Spinal cord (tissue), 10 donors: ENCODE results near the gene GRN. TPM values are rescaled to one million over a fixed set of nuclear protein-coding genes. Genes with fewer than 3 reads are reported as not detected.

Experiments used
- DNase-seq, 6 donors: peaks; one replicate each; pipeline versions ENCODE4 v3.0.0 to v3.0.0-alpha.2; 2013 to 2015; ENCODE audit warnings: low spot score in 6 of 6, low read depth in 4 of 6
- H3K27ac ChIP-seq: one replicate; pipeline ENCODE4 v1.5.1; 2013; ENCODE audit warnings: low read depth, low read length, control low read depth
- H3K27me3 ChIP-seq: one replicate; pipeline ENCODE4 v1.6.1; 2013; ENCODE audit warnings: low read length; ENCODE audit not compliant: control insufficient read depth, insufficient read depth
- H3K36me3 ChIP-seq: one replicate; pipeline ENCODE4 v1.6.1; 2013; ENCODE audit warnings: low read length; ENCODE audit not compliant: control insufficient read depth, insufficient read depth
- H3K4me1 ChIP-seq: one replicate; pipeline ENCODE4 v1.6.1; 2013; ENCODE audit warnings: low read length; ENCODE audit not compliant: control insufficient read depth, insufficient read depth
- H3K4me3 ChIP-seq: one replicate; pipeline ENCODE4 v1.5.1; 2013; ENCODE audit warnings: low read depth, low read length, control low read depth
- H3K9me3 ChIP-seq: one replicate; pipeline ENCODE4 v1.6.1; 2013; ENCODE audit warnings: low read length; ENCODE audit not compliant: control insufficient read depth, insufficient read depth
- WGBS: methylation state at CpG from one replicate; pipeline ENCODE4 v1.1.5; 2013; ENCODE audit warnings: missing lambda C conversion rate; ENCODE audit not compliant: insufficient coverage; 5-methylcytosine and 5-hydroxymethylcytosine counted together
- polyA plus RNA-seq, 2 donors: library from polyadenylated mRNA; unstranded; fragments of 120-200 nt; gene quantifications; one replicate each; pipeline ENCODE4 v1.2.1, GENCODE V29; 2013; ENCODE audit not compliant: insufficient read length in 2 of 2
- total RNA-seq, 2 donors: library from RNA; depleted of rRNA in 1 of 2; stranded (reverse); fragments of 120-200 nt in 1 of 2; fragments of >200 nt in 1 of 2; gene quantifications; one replicate each; pipeline versions ENCODE4 v1.2.3 to v1.2.4, GENCODE V29; 2013 to 2014
- donor health status: healthy.

The GRN gene
- total and polyA plus RNA-seq, 4 donors = 106 to 146 (median 132) TPM

DNA sequence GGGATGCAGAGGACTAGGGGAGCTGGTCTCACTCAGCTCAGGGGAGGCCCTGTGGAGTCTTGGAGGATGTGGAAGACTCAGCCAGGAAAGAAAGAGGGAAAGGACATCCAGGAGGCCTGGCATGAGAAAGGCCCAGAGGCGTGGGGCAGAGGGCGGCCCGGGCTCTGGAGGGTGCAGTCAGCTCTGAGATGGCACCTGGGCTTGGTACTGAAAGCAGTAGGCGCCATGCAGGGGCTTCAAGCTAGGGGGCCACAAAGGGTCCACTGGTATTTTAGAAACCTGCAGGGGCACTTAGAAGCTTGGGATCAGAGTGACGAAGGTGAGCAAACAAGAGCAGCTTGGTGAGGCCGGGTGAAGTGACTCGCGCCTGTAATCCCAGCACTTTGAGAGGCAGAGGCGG, 13.0 kb downstream of the GRN start:
- Histone ChIP-seq H3K36me3 (peaks cover 64% of the 10 kb centered on the region), H3K27ac (no peak overlapping the region), H3K4me1 (peaks cover 46% of the 10 kb centered on the region), H3K4me3 (no peak overlapping the region), H3K27me3 (no peaks in the 10 kb centered on the region), H3K9me3 (no peaks in the 10 kb centered on the region)
- 86% methylated on average over 9 of the region's 9 CpGs for WGBS
- DNase-seq = no peak

- WGBS = 68% methylated on average over 4 of the region's 6 CpGs
- no peaks in the 10 kb centered on the region for H3K9me3 ChIP-seq
- no peak overlapping the region for H3K27ac ChIP-seq
These were observed 13.9 kb downstream of the GRN start for GRCh38 chr17:44359006-44359405.

GRCh38 chr17:44359458-44360143, 14.5 kb downstream of the GRN start:
- Histone ChIP-seq H3K36me3 (peaks cover 51% of the 10 kb centered on the region), H3K4me3 (no peak overlapping the region), H3K9me3 (no peaks in the 10 kb centered on the region), H3K27me3 (no peaks in the 10 kb centered on the region), H3K4me1 (peaks cover 40% of the 10 kb centered on the region), H3K27ac (no peak overlapping the region)
- DNase-seq = no peak
- WGBS = 84% methylated on average over 5 of the region's 14 CpGs

More at GRCh38 chr17:44359006-44359405, 13.9 kb downstream of the GRN start:
- no peak for DNase-seq
- no peak overlapping the region for H3K4me3 ChIP-seq
- H3K4me1 ChIP-seq = peaks cover 41% of the 10 kb centered on the region
- H3K27me3 ChIP-seq = no peaks in the 10 kb centered on the region
- peaks cover 55% of the 10 kb centered on the region for H3K36me3 ChIP-seq

DNA sequence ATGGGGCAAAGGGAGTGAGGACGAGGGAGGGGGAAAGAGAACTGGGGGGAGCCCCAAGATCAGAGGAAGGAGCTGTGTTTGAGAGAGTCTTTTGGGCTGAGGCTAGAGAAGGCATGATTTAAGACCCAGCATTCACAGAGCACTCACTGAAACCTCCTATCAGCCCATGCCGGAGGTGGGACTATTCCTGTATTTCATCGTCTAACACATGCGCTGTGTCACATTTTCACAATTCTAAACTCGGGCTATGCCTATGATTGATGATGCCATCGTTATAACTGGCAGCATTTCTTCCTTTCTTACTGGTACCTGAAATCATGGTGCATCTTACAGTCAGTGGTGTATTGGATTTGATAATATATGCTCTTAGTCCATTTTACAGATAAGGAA, 15.0 kb downstream of the GRN start:
- no peaks in the 10 kb centered on the region for H3K27me3 ChIP-seq
- WGBS = 0% methylated on average over 1 of the region's 6 CpGs
- H3K27ac ChIP-seq = no peak overlapping the region
- H3K4me1 ChIP-seq = peaks cover 36% of the 10 kb centered on the region
- no peak overlapping the region for H3K4me3 ChIP-seq
- H3K36me3 ChIP-seq = peaks cover 47% of the 10 kb centered on the region
- H3K9me3 ChIP-seq = no peaks in the 10 kb centered on the region
- DNase-seq = no peak

DNA sequence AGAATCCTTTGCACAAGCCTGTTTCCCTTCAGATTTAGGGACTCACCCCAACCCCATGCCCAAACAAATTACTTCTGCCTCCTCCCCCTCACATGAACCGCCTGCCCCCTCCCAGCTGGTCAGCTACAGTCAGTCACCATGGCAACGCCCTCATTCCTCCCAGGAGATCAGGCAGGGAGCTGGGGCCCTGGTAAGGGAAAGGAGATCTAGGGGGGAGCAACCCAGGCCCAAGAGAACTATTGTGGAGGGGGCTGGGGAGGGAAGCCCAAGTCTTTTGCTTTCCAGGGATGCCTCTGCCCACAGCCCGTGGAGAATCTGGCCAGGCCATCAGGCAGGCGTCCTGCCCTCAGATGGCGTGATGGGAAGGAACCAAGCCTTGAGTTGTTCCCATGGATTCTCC, 15.7 kb downstream of the GRN start:
- Histone ChIP-seq H3K9me3 (no peaks in the 10 kb centered on the region), H3K4me1 (peaks cover 32% of the 10 kb centered on the region), H3K36me3 (peaks cover 40% of the 10 kb centered on the region), H3K27me3 (no peaks in the 10 kb centered on the region), H3K27ac (peak overlapping the region; percentile 40), H3K4me3 (no peak overlapping the region)
- WGBS = 14% methylated on average over 4 of the region's 5 CpGs
- peak in 2 of 6 donors; percentile 64 to 79 for DNase-seq

GRCh38 chr17:44361292-44362260, 16.5 kb downstream of the GRN start:
- peaks cover 32% of the 10 kb centered on the region for H3K36me3 ChIP-seq
- H3K27me3 ChIP-seq = no peaks in the 10 kb centered on the region
- peak in 2 of 6 donors; percentile 80 for DNase-seq
- H3K27ac ChIP-seq = peak overlapping the region; percentile 31
- peaks cover 32% of the 10 kb centered on the region for H3K4me1 ChIP-seq
- H3K9me3 ChIP-seq = no peaks in the 10 kb centered on the region
- 43% methylated on average over 3 of the region's 11 CpGs for WGBS
- H3K4me3 ChIP-seq = peak overlapping the region; percentile 73

DNA sequence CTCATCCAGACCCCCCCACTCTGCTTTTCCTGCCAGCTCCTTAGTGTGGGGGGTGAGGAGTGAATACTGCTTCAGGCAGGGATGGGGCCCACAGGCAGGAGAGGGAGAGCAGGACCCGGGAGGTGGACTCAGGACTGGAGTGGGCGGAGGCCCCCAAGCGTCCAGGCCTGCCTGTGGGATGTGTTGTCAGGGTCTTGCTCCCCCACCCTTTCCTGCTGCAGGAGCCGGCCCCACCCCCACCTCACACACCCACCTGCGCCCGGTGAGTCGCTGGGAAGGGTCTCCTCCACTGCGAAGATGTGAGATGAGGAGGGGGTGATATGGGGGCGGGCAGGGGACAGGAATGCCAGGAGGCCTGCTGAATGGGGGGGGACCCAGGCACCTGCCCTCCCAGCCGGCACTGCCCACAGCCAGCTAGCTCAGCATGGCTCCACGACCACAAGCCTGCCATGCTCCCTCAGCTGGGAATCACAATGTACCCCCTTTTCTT, 17.4 kb downstream of the GRN start:
- Histone ChIP-seq H3K36me3 (peaks cover 29% of the 10 kb centered on the region), H3K27ac (peak overlapping the region; percentile 75), H3K9me3 (no peaks in the 10 kb centered on the region), H3K4me3 (peak overlapping the region; percentile 73), H3K4me1 (peaks cover 32% of the 10 kb centered on the region), H3K27me3 (no peaks in the 10 kb centered on the region)
- WGBS = 7% methylated on average over 3 of the region's 11 CpGs
- peak in 2 of 6 donors; percentile 38 to 40 for DNase-seq

DNA sequence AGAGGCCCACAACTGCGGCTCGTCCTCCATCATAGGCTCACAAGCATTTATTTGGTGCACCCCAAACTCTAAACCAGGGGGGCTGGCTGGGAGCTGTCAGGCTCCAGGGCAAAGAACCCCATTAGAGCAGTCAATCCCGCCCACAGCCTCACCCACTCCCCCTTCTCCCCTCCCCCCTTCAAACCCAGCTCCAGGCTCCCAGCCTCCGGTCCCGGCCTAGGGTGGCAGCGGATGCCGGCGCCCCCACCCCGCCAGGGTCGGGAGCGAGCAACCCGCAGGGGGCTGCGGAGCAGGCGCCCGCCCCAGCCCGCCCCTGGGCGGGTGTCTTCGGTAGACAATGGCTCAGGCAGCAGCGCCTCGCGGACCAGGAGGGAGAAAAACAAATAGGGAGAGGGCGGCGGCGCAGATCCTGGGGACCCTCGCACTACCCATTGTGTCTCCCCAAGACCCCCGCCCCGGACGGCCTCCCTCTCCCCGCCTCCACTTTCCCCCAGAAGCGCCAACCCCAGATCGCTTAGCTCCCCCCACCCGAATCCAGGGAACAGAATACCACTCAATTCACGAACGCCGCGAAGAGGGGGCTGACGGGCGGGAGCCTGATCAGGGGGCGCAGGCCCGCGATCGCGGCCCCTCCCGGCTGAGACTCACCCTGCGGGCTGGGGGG, 18.0 kb downstream of the GRN start:
- H3K27ac ChIP-seq = peak overlapping the region; percentile 75
- peaks cover 26% of the 10 kb centered on the region for H3K36me3 ChIP-seq
- H3K4me1 ChIP-seq = peaks cover 32% of the 10 kb centered on the region
- H3K9me3 ChIP-seq = no peaks in the 10 kb centered on the region
- WGBS = under 1% methylated on average over 44 of the region's 45 CpGs
- peak overlapping the region; percentile 73 for H3K4me3 ChIP-seq
- no peaks in the 10 kb centered on the region for H3K27me3 ChIP-seq
- peak in 2 of 6 donors; percentile 81 to 85 for DNase-seq

- Histone ChIP-seq H3K27ac (peak within 1 kb of the TSS; percentile 75), H3K27me3 (no peaks in the 10 kb centered on the region), H3K4me3 (peak within 1 kb of the TSS; percentile 73), H3K36me3 (peaks cover 20% of the 10 kb centered on the region), H3K4me1 (peaks cover 32% of the 10 kb centered on the region), H3K9me3 (no peaks in the 10 kb centered on the region)
- WGBS = under 1% methylated on average over 61 of the region's 63 CpGs
- DNase-seq = peak in 3 of 6 donors; percentile 51 to 92 (median 91)
These were observed 18.6 kb downstream of the GRN start, which contains the start of gene FAM171A2 for GRCh38 chr17:44363613-44364159. TSS of gene FAM171A2 (minus strand) at chr17:44363853. CDS start at chr17:44363714, 139 bp downstream.
